NCI-H2107 treated with DMSO at 0.1 percent for 48 hours (cell line): ENCODE results near the gene DPP6.
"Not testable (repeated sequence)": the region's sequence is repeated elsewhere in the genome, so short reads cannot be mapped to it uniquely, and the experiment has no call there.

Experiments used
- DNase-seq: peaks from one replicate; lab custom pipeline; 2025; ENCODE audit not compliant: unreplicated experiment; lab: John Stamatoyannopoulos, UW

The DPP6 gene

GRCh38 chr7:154051643-154052529 lies at the start of gene DPP6:
DPP6 (plus strand) TSS chr7:154052398.
- DNase-seq: not testable (repeated sequence)

- peak; percentile 33 for DNase-seq
These were observed 42.7 kb upstream of the DPP6 start for GRCh38 chr7:154009423-154009911.

GRCh38 chr7:154010726-154011568 lies 41.3 kb upstream of the DPP6 start:
- DNase-seq: not testable (repeated sequence)

- DNase-seq: not testable (repeated sequence)
These were observed 39.4 kb upstream of the DPP6 start for GRCh38 chr7:154012800-154013199.

GRCh38 chr7:154015636-154016035 lies 36.6 kb upstream of the DPP6 start:
- not testable (repeated sequence) for DNase-seq

GRCh38 chr7:154018354-154018753 lies 33.8 kb upstream of the DPP6 start:
- DNase-seq: not testable (repeated sequence)

- not testable (repeated sequence) for DNase-seq
These were observed 24.4 kb upstream of the DPP6 start for GRCh38 chr7:154027805-154028204.

GRCh38 chr7:154030476-154031080 lies 21.6 kb upstream of the DPP6 start:
- not testable (repeated sequence) for DNase-seq

GRCh38 chr7:154039466-154040165 lies 12.6 kb upstream of the DPP6 start:
- not testable (repeated sequence) for DNase-seq

GRCh38 chr7:154050394-154050793 lies 1.8 kb upstream of the DPP6 start:
- DNase-seq: not testable (repeated sequence)

- DNase-seq: not testable (repeated sequence)
These were observed 1.1 kb upstream of the DPP6 start for GRCh38 chr7:154051006-154051642.

GRCh38 chr7:154052530-154053252 lies 493 bp downstream of the DPP6 start:
- not testable (repeated sequence) for DNase-seq

GRCh38 chr7:154053466-154054312 lies 1.5 kb downstream of the DPP6 start:
- not testable (repeated sequence) for DNase-seq

GRCh38 chr7:154054664-154055063 lies 2.5 kb downstream of the DPP6 start:
- not testable (repeated sequence) for DNase-seq

GRCh38 chr7:154055491-154056106 lies 3.4 kb downstream of the DPP6 start:
- DNase-seq: not testable (repeated sequence)

GRCh38 chr7:154058783-154059182 lies 6.6 kb downstream of the DPP6 start:
- DNase-seq: not testable (repeated sequence)

- not testable (repeated sequence) for DNase-seq
These were observed 8.4 kb downstream of the DPP6 start for GRCh38 chr7:154060551-154060950.

GRCh38 chr7:154071833-154072232 lies 19.6 kb downstream of the DPP6 start:
- DNase-seq: peak; percentile 86
